HEK293 (cell line): ENCODE data around the gene PLA2G4E.
A peak's percentile ranks its signal among the peaks of the same experiment; 100 is the strongest.

ENCODE experiments used
- CTCF ChIA-PET: fragments of 350-600 bp; formaldehyde crosslinking; extraction: SDS; loops from one replicate; lab custom pipeline; 2021; ENCODE audit warnings: antibody characterized with exemption; lab: Yijun Ruan, JAX
- POLR2A ChIA-PET: fragments of 300-600 bp; formaldehyde crosslinking; extraction: SDS; loops from one replicate; lab custom pipeline; 2020; ENCODE audit warnings: antibody characterized with exemption, inconsistent platforms; lab: Yijun Ruan, JAX
- H3K27ac ChIP-seq: fragments of 200-500 bp; sonication (Bioruptor generic); 2 replicates; pipeline ENCODE4 v1.5.1; 2014; ENCODE audit warnings: low read depth, low read length, control low read depth, inconsistent platforms; ENCODE audit errors: extremely low read depth
- H3K36me3 ChIP-seq, 2 experiments: fragments of 200-500 bp in 1 of 2; sonication (Bioruptor generic) in 1 of 2; 1 replicate in 1 of 2; 2 replicates in 1 of 2; pipeline ENCODE4 v1.5.1; 2014 to 2017; ENCODE audit warnings: inconsistent platforms in 2 of 2, low read length in 2 of 2; ENCODE audit not compliant: control insufficient read depth in 2 of 2, insufficient read depth in 1 of 2
- H3K4me1 ChIP-seq: fragments of 200-500 bp; sonication (Bioruptor generic); 2 replicates; pipeline ENCODE4 v1.5.1; 2014; ENCODE audit warnings: mild to moderate bottlenecking, low read length, inconsistent platforms; ENCODE audit not compliant: control insufficient read depth, insufficient read depth
- H3K4me3 ChIP-seq: 2 replicates; pipeline ENCODE4 v1.5.1; 2011; ENCODE audit warnings: low read depth, mild to moderate bottlenecking, control low read depth, low read length, moderate library complexity
- H3K9me3 ChIP-seq: fragments of 200-500 bp; sonication (Bioruptor generic); 2 replicates; pipeline ENCODE4 v1.5.1; 2014; ENCODE audit warnings: low read depth, low read length, inconsistent platforms; ENCODE audit not compliant: control insufficient read depth, insufficient read depth
- GLI4 ChIP-seq: fragments of 450-650 bp; formaldehyde crosslinking; IDR thresholded peaks from 2 replicates; pipeline ENCODE4 v1.5.1; 2016; ENCODE audit warnings: missing biosample characterization, missing genetic modification characterization
- PRDM4 ChIP-seq: fragments of 450-650 bp; formaldehyde crosslinking; IDR thresholded peaks from 2 replicates; pipeline ENCODE4 v1.5.1; 2017; ENCODE audit warnings: missing biosample characterization, missing genetic modification characterization
- SALL2 ChIP-seq: fragments of 450-650 bp; formaldehyde crosslinking; IDR thresholded peaks from 2 replicates; pipeline ENCODE4 v1.5.0; 2017; ENCODE audit warnings: missing biosample characterization, mild to moderate bottlenecking, missing genetic modification characterization, borderline replicate concordance
- SCRT2 ChIP-seq: fragments of 450-650 bp; formaldehyde crosslinking; IDR thresholded peaks from 2 replicates; pipeline ENCODE4 v1.5.1; 2016; ENCODE audit warnings: missing biosample characterization, missing genetic modification characterization
- WT1 ChIP-seq: fragments of 450-650 bp; formaldehyde crosslinking; IDR thresholded peaks from 2 replicates; pipeline ENCODE4 v1.5.1; 2016; ENCODE audit warnings: missing biosample characterization, missing genetic modification characterization
- ZIC2 ChIP-seq: fragments of 450-650 bp; formaldehyde crosslinking; IDR thresholded peaks from 2 replicates; pipeline ENCODE4 v1.5.1; 2016; ENCODE audit warnings: missing biosample characterization, missing genetic modification characterization
- ZNF202 ChIP-seq: fragments of 450-650 bp; formaldehyde crosslinking; IDR thresholded peaks from 2 replicates; pipeline ENCODE4 v1.5.1; 2016; ENCODE audit warnings: missing biosample characterization, missing genetic modification characterization, borderline replicate concordance
- ZNF223 ChIP-seq: fragments of 450-650 bp; formaldehyde crosslinking; IDR thresholded peaks from 2 replicates; pipeline ENCODE4 v1.5.1; 2016; ENCODE audit warnings: missing biosample characterization, missing genetic modification characterization
- ZNF266 ChIP-seq: fragments of 450-650 bp; formaldehyde crosslinking; IDR thresholded peaks from 2 replicates; pipeline ENCODE4 v1.5.1; 2016; ENCODE audit warnings: missing biosample characterization, missing genetic modification characterization, low read depth
- ZNF335 ChIP-seq: fragments of 450-650 bp; formaldehyde crosslinking; conservative IDR thresholded peaks from 2 replicates; pipeline ENCODE4 v1.5.1; 2016; ENCODE audit warnings: missing biosample characterization, missing genetic modification characterization
- ZNF449 ChIP-seq: fragments of 450-650 bp; formaldehyde crosslinking; IDR thresholded peaks from 2 replicates; pipeline ENCODE4 v1.5.1; 2017; ENCODE audit warnings: missing biosample characterization, mild to moderate bottlenecking, missing genetic modification characterization, moderate library complexity
- ZNF513 ChIP-seq: fragments of 450-650 bp; IDR thresholded peaks from 2 replicates; pipeline ENCODE4 v1.5.1; 2018; ENCODE audit warnings: missing biosample characterization, missing genetic modification characterization
- ZNF544 ChIP-seq: fragments of 450-650 bp; formaldehyde crosslinking; IDR thresholded peaks from 2 replicates; pipeline ENCODE4 v1.5.0; 2017; ENCODE audit warnings: missing biosample characterization, missing genetic modification characterization
- ZNF629 ChIP-seq: fragments of 450-650 bp; formaldehyde crosslinking; IDR thresholded peaks from 2 replicates; pipeline ENCODE4 v1.5.1; 2017; ENCODE audit warnings: missing biosample characterization, missing genetic modification characterization
- ZNF76 ChIP-seq: fragments of 450-650 bp; formaldehyde crosslinking; IDR thresholded peaks from 2 replicates; pipeline ENCODE4; 2016; ENCODE audit warnings: low read depth, missing biosample characterization, missing genetic modification characterization, borderline replicate concordance

PLA2G4E gene

GRCh38 chr15:41942886-41943285, 78.0 kb downstream of the PLA2G4E start:
- ChIA-PET CTCF (interaction anchor here (0.7 to 0.9 kb wide), 2 partner anchors 10 to 12 kb away, joined by 3 read pairs; no protein-coding TSS in a partner anchor), POLR2A (no interaction called here)

GRCh38 chr15:41941644-41942415, 79.0 kb downstream of the PLA2G4E start:
- peaks cover 0 to 13% of the 10 kb centered on the region in 2 experiments; a peak in 1 of 3 replicates for H3K36me3 ChIP-seq
- H3K9me3 ChIP-seq: no peaks in the 10 kb centered on the region
- H3K4me1 ChIP-seq: no peaks in the 10 kb centered on the region
- CTCF ChIA-PET: no interaction called here
- POLR2A ChIA-PET: no interaction called here
- TF ChIP-seq ZIC2 (peak; percentile 48), ZNF223 (tag by site-specific recombination) (no peak)
- H3K4me3 ChIP-seq: no peak overlapping the region
- no peak overlapping the region for H3K27ac ChIP-seq

More at GRCh38 chr15:41942886-41943285, 78.0 kb downstream of the PLA2G4E start:
- no peak overlapping the region for H3K4me3 ChIP-seq
- H3K27ac ChIP-seq: no peak overlapping the region
- H3K9me3 ChIP-seq: no peaks in the 10 kb centered on the region
- TF ChIP-seq ZNF202 (tag by site-specific recombination) (no peak), PRDM4 (tag by site-specific recombination) (no peak), ZNF335 (tag by site-specific recombination) (no peak), ZNF76 (no peak), GLI4 (tag by site-specific recombination) (no peak), ZNF629 (no peak), ZNF544 (tag by site-specific recombination) (no peak), ZNF513 (tag by site-specific recombination) (no peak), SALL2 (tag by site-specific recombination) (no peak), ZNF266 (no peak), ZNF449 (tag by site-specific recombination) (no peak)
- H3K36me3 ChIP-seq: peaks cover 0 to 13% of the 10 kb centered on the region in 2 experiments; a peak in 1 of 3 replicates
- H3K4me1 ChIP-seq: no peaks in the 10 kb centered on the region

DNA sequence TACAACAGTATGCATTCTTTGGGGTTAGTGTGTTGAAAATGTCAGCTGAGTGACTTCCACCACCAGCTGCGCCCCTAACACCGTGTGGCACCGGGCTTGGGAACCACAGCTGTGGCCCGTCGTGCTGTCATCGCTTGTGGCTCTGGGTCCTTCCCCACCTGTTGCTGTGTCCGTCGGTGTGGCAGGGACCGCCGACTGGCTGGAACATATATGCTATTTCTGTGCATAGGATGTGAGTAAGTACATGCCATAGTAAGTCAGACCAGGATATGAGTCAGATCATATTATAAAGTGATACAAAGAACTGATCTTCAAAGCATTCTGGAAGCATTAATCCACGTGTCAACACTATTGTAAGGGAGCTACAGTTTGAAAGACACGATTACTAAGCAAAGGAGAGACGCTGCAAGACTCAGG, 80.4 kb downstream of the PLA2G4E start:
- no peak for TF ChIP-seq WT1 (tag by site-specific recombination)
- peak; percentile 63 for TF ChIP-seq SCRT2 (tag by site-specific recombination)
- no peak for TF ChIP-seq ZNF76
- ChIA-PET CTCF (no interaction called here), POLR2A (no interaction called here)
- H3K4me1 ChIP-seq: no peaks in the 10 kb centered on the region
- H3K4me3 ChIP-seq: no peak overlapping the region
- H3K27ac ChIP-seq: no peak overlapping the region
- H3K9me3 ChIP-seq: no peaks in the 10 kb centered on the region
- H3K36me3 ChIP-seq: peaks cover 0 to 13% of the 10 kb centered on the region in 2 experiments; a peak in 1 of 3 replicates
